ENCODE data around the gene CWC27. TPM values are rescaled to one million over a fixed set of nuclear protein-coding genes. Genes with fewer than 3 reads are reported as not detected.

CWC27 gene
- total RNA-seq, 1 donor from 2014 or later, result 19.2 TPM

DNA sequence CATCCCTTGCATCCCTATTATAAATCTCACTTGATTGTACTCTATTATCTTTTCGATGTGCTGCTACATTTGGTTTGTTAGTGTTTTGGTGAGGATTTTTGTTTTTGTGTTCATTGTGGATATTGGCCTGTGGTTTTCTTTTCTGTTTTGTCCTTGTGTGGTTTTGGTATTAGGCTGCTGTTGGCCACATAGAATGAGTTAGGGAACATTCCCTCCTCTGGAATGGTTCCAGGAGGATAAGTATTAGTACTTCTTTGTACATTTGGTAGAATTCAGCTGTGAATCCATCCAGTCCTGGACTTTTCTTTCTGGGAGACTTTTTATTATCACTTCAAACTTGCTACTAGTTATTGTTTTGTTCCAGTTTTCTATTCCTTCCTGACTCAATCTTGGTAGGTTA is 287.2 kb downstream of the CWC27 start:
- intact Hi-C loops (cut with DNase I), result no loop called here
- Histone ChIP-seq H3K9me3 (no peaks in the 10 kb centered on the region), H3K4me3 (no peak overlapping the region), H3K36me3 (no peaks in the 10 kb centered on the region), H3K27me3 (no peaks in the 10 kb centered on the region), H3K27ac (no peak overlapping the region), H3K4me1 (no peaks in the 10 kb centered on the region)
- DNase-seq (ENCODE audit: extremely low spot score in 2 of 2), result no peak
- TF ChIP-seq POLR2A (IDR thresholded peaks at IDR 0.05) (no peak), CTCF (IDR thresholded peaks at IDR 0.05) (no peak)

DNA sequence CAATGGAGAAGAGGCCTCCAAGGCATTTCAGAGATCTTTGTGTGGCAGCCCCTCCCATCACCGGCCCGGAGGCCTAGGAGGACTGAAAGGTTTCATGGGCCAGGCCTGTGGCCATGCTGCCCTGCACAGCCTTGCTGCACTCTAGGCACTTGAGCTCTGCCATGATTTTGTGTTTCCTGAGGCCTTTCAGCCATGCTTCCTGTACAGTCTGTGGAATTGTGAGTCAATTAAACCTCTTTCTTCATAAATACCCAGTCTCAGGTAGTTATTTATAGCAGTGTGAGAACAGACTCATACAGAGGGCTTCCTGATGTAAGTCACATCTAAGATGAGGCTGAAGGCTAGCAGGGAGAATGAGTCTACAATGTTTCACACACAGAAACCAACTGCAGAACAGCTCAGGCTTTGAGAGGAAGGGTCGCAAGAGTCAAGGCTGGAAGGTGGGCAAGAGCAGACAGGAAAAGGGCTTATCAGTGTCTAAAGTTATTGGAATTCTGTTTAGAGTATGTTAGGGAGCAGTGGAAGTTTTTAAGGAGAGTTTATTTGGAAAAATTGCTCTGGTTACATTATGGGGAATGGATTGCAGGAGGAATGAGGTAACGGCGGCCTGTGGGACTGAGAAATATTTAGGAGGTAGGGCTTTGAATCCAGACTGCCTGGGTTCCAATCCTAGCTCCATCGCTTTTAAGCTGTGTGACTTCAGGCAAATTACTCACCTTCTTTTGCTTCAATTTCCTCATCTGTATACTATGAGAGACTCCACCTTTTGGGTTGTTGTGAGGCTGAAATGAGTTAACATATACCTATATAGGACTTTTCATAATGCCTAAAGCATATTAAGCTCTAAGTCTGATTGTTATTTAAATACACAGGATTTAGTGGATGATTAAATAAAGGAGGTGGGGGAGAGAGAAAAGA is 291.2 kb downstream of the CWC27 start:
- no peak for DNase-seq (ENCODE audit: extremely low spot score in 2 of 2)
- no peak for TF ChIP-seq POLR2A (IDR thresholded peaks at IDR 0.05)
- TF ChIP-seq POLR2AphosphoS5 (IDR thresholded peaks at IDR 0.05; ENCODE audit: insufficient read depth in 1 of 2, low read depth in 1 of 2), result no peak
- no peak for TF ChIP-seq CTCF (IDR thresholded peaks at IDR 0.05)
- Histone ChIP-seq H3K27me3 (no peaks in the 10 kb centered on the region), H3K36me3 (no peaks in the 10 kb centered on the region), H3K27ac (no peak overlapping the region), H3K9me3 (no peaks in the 10 kb centered on the region), H3K4me3 (no peak overlapping the region), H3K4me1 (no peaks in the 10 kb centered on the region)
- intact Hi-C loops (cut with DNase I), result no loop called here

DNA sequence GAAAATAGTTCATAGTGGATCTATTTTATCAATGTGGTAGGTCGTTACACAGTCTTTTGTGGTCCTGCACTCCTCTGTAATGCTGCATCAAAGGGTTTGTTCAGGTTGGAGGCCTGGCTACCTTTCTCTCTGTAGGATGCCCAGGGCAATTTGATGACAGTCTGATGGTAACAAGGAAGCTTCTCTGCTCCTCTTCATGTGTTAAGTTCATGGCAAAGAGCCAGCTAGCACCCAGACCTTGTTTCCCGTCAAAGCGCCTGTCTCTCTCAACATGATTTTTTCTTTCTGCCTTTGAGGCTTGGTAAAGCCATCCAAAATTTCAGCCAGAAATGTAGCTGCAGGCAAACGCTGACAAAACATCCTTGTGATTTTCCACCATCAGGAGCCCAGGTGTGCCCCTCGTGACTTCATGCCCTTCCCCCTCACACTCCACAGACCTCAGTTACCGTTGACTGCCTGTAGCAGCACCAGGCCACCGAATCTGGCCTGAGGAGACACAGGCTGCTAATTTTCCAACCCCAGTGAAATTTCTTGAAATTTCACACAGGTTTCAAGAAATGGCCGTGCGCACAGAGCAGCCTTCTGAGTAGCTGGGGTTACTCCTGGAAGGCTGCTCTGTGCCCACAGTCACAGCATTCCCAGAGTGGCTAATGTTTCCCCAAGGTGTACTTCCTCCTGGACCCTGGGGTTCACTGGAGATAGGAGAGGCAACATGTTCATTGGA is 292.7 kb downstream of the CWC27 start:
- Histone ChIP-seq H3K4me3 (no peak overlapping the region), H3K36me3 (no peaks in the 10 kb centered on the region), H3K27ac (no peak overlapping the region), H3K9me3 (no peaks in the 10 kb centered on the region), H3K4me1 (no peaks in the 10 kb centered on the region), H3K27me3 (no peaks in the 10 kb centered on the region)
- no peak for DNase-seq (ENCODE audit: extremely low spot score in 2 of 2)
- intact Hi-C loops (cut with DNase I), result no loop called here
- no peak for TF ChIP-seq CTCF (IDR thresholded peaks at IDR 0.05)

DNA sequence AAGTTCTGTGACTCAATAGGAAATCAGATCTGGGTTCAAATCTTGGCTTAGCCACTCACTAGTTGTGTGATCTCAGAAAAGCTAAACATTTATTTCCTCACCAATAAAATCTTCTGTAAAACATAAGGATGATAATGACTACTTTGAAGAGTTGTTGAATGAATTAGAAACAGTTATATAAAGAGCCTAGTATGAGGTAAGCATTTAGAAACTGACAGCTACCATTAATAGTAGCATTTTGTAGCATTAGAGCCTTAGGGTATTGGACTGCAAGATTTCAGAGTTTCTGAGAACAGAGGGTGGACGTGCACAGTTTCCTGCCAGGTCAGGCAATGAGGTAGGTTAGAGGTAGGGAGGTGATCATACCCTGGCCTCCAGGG is 293.2 kb downstream of the CWC27 start:
- H3K9me3 ChIP-seq, result no peaks in the 10 kb centered on the region
- intact Hi-C loops (cut with DNase I), result no loop called here
- no peaks in the 10 kb centered on the region for H3K27me3 ChIP-seq
- no peaks in the 10 kb centered on the region for H3K36me3 ChIP-seq
- no peak overlapping the region for H3K4me3 ChIP-seq
- TF ChIP-seq POLR2A (IDR thresholded peaks at IDR 0.05) (no peak), POLR2AphosphoS5 (IDR thresholded peaks at IDR 0.05; ENCODE audit: insufficient read depth in 1 of 2, low read depth in 1 of 2) (no peak)
- DNase-seq (ENCODE audit: extremely low spot score in 2 of 2), result no peak
- no peak overlapping the region for H3K27ac ChIP-seq
- no peaks in the 10 kb centered on the region for H3K4me1 ChIP-seq

GRCh38 chr5:65062469-65063083 is 293.8 kb downstream of the CWC27 start:
- TF ChIP-seq CTCF (IDR thresholded peaks at IDR 0.05) (no peak), POLR2AphosphoS5 (IDR thresholded peaks at IDR 0.05; ENCODE audit: insufficient read depth in 1 of 2, low read depth in 1 of 2) (peak in 1 of 2 donors; percentile 71), POLR2A (IDR thresholded peaks at IDR 0.05) (no peak)
- Histone ChIP-seq H3K27ac (peak overlapping the region; percentile 70), H3K9me3 (no peaks in the 10 kb centered on the region), H3K4me1 (no peaks in the 10 kb centered on the region), H3K4me3 (no peak overlapping the region), H3K36me3 (no peaks in the 10 kb centered on the region), H3K27me3 (no peaks in the 10 kb centered on the region)
- intact Hi-C loops (cut with DNase I), result no loop called here
- peak in 1 of 2 donors; percentile 92 for DNase-seq (ENCODE audit: extremely low spot score in 2 of 2)

Data from vagina (tissue), 2 donors.